ENCODE results near the gene TNFRSF18. TPM values are rescaled to one million over a fixed set of nuclear protein-coding genes. Genes with fewer than 3 reads are reported as not detected.

TNFRSF18 gene
- total and polyA plus RNA-seq, 8 donors: 0.37 to 11.9 (median 2.6) TPM; not detected in 4

DNA sequence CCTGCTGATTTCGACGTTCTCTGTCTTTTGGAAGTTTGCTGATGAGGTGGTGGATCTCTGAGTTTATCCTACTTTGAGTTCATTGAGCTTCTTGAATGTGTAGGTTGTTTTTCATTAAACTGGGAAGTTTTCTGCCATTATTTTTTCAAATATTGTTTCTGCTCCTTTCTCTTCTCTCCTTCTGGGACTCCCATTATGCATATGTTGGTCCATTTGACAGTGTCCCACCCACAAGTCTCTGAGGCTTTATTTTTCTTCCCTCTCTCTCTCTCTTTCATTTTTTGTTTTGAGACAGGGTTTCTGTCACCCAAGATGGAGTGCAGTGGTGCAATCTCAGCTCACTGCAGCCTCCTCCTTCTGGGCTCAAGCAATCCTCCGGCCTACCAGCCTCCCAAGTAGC lies 11.7 kb downstream of the TNFRSF18 start:
- no peak overlapping the region for H3K4me3 ChIP-seq
- 62 to 96% (median 87%) methylated on average over 3 of the region's 3 CpGs for WGBS, 5 donors
- no peak for TF ChIP-seq EP300 (IDR thresholded peaks at IDR 0.05)
- TF ChIP-seq POLR2A (IDR thresholded peaks at IDR 0.05): no peak
- TF ChIP-seq, protein P1, sequence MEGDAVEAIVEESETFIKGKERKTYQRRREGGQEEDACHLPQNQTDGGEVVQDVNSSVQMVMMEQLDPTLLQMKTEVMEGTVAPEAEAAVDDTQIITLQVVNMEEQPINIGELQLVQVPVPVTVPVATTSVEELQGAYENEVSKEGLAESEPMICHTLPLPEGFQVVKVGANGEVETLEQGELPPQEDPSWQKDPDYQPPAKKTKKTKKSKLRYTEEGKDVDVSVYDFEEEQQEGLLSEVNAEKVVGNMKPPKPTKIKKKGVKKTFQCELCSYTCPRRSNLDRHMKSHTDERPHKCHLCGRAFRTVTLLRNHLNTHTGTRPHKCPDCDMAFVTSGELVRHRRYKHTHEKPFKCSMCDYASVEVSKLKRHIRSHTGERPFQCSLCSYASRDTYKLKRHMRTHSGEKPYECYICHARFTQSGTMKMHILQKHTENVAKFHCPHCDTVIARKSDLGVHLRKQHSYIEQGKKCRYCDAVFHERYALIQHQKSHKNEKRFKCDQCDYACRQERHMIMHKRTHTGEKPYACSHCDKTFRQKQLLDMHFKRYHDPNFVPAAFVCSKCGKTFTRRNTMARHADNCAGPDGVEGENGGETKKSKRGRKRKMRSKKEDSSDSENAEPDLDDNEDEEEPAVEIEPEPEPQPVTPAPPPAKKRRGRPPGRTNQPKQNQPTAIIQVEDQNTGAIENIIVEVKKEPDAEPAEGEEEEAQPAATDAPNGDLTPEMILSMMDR (IDR thresholded peaks at IDR 0.05): no peak
- H3K36me3 ChIP-seq: no peaks in the 10 kb centered on the region
- H3K4me1 ChIP-seq: no peaks in the 10 kb centered on the region
- intact Hi-C loops (cut with DNase I; ENCODE audit: low total_unique reads): no loop called here
- DNase-seq: no peak
- H3K9me3 ChIP-seq: peaks cover 0 to 19% (median 5%) of the 10 kb centered on the region in 4 donors
- no peak overlapping the region for H3K27ac ChIP-seq
- peaks cover 0 to 4% (median 0%) of the 10 kb centered on the region in 3 donors for H3K27me3 ChIP-seq

DNA sequence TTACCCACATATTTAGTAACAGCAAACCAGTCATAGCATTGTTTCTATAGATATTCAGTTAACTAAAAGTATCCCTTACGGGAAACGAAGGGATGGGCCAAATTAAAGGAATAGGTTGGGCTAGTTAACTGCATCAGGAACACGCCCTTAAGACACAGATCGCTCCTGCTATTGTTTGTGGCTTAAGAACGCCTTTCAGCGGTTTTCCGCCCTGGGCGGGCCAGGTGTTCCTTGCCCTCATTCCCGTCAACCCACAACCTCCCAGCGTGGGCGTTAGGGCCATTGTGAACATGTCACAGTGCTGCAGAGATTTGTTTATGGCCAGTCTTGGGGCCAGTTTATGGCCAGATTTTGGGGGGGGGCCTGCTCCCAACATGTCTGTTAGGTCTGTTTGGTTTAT lies 14.7 kb downstream of the TNFRSF18 start:
- H3K27ac ChIP-seq: no peak overlapping the region
- H3K4me3 ChIP-seq: no peak overlapping the region
- peaks cover 0 to 19% (median 5%) of the 10 kb centered on the region in 4 donors for H3K9me3 ChIP-seq
- WGBS, 5 donors: 78 to 95% (median 88%) methylated on average over 11 of the region's 11 CpGs
- TF ChIP-seq POLR2A (IDR thresholded peaks at IDR 0.05) (no peak), POLR2AphosphoS5 (IDR thresholded peaks at IDR 0.05) (no peak), EP300 (IDR thresholded peaks at IDR 0.05) (no peak)
- TF ChIP-seq, protein P1 (IDR thresholded peaks at IDR 0.05): no peak
- DNase-seq: no peak
- no peaks in the 10 kb centered on the region for H3K36me3 ChIP-seq
- no peaks in the 10 kb centered on the region for H3K4me1 ChIP-seq
- H3K27me3 ChIP-seq: no peaks in the 10 kb centered on the region
- intact Hi-C loops (cut with DNase I; ENCODE audit: low total_unique reads): no loop called here

DNA sequence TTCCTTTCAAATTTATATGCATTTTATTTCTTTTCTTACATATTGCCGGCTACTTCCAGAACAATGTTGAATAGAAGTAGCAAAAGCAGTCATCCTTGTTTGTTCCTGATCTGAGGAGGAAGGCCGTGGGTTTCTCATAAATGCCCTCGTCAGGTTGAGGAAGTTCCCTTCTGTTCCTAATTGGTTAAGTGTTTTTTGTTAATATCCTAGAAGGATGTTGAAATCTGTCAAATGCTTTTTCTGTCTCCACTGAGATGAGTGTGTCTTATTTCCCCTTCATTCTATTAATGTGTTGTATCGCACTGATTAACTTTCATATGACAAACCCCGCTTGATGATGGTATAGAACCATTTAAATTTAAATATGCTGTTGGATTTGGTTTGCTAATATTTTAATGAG lies 17.3 kb downstream of the TNFRSF18 start:
- H3K4me3 ChIP-seq: no peak overlapping the region
- DNase-seq: no peak
- no peaks in the 10 kb centered on the region for H3K4me1 ChIP-seq
- intact Hi-C loops (cut with DNase I; ENCODE audit: low total_unique reads): no loop called here
- WGBS, 5 donors: 69 to 87% (median 76%) methylated on average over 5 of the region's 5 CpGs
- no peak overlapping the region for H3K27ac ChIP-seq
- TF ChIP-seq POLR2A (IDR thresholded peaks at IDR 0.05) (no peak), EP300 (IDR thresholded peaks at IDR 0.05) (no peak), POLR2AphosphoS5 (IDR thresholded peaks at IDR 0.05) (no peak)
- TF ChIP-seq, protein P1 (IDR thresholded peaks at IDR 0.05): no peak
- no peaks in the 10 kb centered on the region for H3K27me3 ChIP-seq
- H3K9me3 ChIP-seq: peaks cover 0 to 8% (median 0%) of the 10 kb centered on the region in 4 donors
- no peaks in the 10 kb centered on the region for H3K36me3 ChIP-seq

DNA sequence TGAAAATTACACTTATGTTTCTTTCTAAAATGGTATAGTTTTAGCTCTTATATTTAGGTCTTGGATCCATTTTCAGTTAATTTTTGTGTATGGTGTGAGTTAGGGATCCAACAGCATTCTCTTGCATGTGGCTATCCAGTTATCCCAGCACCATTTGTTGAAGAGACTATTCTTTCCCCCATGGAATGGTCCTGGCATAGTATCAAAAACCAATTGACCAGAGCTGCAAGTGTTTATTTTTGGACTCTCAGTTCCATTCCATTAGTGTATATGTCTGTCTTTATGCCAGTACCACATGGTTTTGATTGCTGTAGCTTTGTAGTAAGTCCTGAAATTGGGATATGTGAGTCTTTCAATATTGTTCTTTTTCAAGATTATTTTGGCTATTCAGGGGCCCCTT lies 18.5 kb downstream of the TNFRSF18 start:
- no peak for DNase-seq
- H3K9me3 ChIP-seq: peaks cover 0 to 7% (median 0%) of the 10 kb centered on the region in 4 donors
- intact Hi-C loops (cut with DNase I; ENCODE audit: low total_unique reads): no loop called here
- no peaks in the 10 kb centered on the region for H3K4me1 ChIP-seq
- no peaks in the 10 kb centered on the region for H3K36me3 ChIP-seq
- no peak overlapping the region for H3K4me3 ChIP-seq
- H3K27me3 ChIP-seq: peaks cover 0 to 4% (median 0%) of the 10 kb centered on the region in 3 donors
- TF ChIP-seq EP300 (IDR thresholded peaks at IDR 0.05) (no peak), POLR2AphosphoS5 (IDR thresholded peaks at IDR 0.05) (no peak), POLR2A (IDR thresholded peaks at IDR 0.05) (no peak)
- TF ChIP-seq, protein P1 (IDR thresholded peaks at IDR 0.05): no peak
- H3K27ac ChIP-seq: no peak overlapping the region
